Stimulated activated CD8-positive, alpha-beta memory T cell treated with anti-CD3 and anti-CD28 coated beads, Interleukin-12 subunit alpha, Interleukin-12 subunit beta, amount 100 ng/mL, for 1 hour (primary cell): ENCODE measurements around the gene ME3.
"Not testable (repeated sequence)": the region's sequence is repeated elsewhere in the genome, so short reads cannot be mapped to it uniquely, and the experiment has no call there.

Experiments used
- DNase-seq: peaks from one replicate; pipeline ENCODE4 v3.0.0-alpha.2; 2020; ENCODE audit warnings: low read depth

Gene ME3

DNA sequence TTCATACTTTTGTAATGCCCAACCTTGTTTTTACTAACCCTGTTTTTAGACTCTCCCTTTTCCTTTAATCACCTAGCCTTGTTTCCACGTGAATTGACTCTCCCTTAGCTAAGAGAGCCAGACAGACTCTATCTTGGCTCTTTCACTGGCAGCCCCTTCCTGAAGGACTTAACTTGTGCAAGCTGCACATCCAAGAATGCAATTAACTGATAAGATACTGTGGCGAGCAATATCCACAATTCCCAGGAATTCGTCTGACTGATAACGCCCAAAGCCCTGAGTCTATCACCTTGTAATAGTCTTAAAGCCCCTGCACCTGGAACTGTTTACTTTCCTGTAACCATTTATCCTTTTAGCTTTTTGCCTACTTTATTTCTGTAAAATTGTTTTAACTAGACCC is 248.9 kb downstream of the ME3 start:
- DNase-seq: not testable (repeated sequence)

- DNase-seq: no peak
Measured at GRCh38 chr11:86422371-86422770, 250.0 kb downstream of the ME3 start.

GRCh38 chr11:86421946-86422345 is 250.5 kb downstream of the ME3 start:
- DNase-seq: no peak

GRCh38 chr11:86418917-86419316 is 253.5 kb downstream of the ME3 start:
- DNase-seq: no peak

DNA sequence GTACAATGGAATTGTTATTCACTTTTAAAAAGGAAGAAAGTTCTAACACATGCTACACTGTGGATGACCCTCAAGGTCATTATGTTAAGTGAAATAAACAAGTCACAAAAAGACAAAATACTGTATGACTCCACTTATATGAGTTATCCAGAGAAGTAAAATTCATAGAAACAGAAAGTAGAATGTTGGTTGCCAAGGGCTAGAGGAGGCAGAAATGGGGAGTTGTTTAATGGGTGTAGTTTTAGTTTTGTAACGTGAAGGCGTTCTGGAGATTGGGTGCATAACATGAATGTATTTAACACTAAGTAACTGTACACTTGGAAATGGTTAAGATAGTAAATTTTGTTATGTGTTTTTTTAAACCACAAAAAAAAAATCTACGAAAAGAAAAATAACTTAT is 253.9 kb downstream of the ME3 start:
- no peak for DNase-seq

DNA sequence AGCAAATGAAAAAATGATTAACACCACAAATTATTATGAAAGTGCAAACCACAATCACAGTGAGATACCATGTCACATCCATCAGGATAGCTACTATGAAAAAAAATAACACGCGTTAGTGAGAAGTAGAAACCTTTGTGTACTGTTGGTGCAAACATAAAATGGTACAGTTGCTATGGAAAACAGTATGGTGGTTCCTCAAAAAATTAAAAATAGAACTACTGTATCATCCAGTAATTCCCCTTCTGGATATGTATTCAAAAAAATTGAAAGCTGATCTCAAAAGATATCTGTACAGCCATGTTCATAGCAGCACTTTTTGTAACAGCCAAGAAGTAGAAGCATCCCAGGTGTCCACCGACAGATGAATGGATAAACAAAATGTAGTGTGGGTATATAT is 254.3 kb downstream of the ME3 start:
- DNase-seq: no peak

- not testable (repeated sequence) for DNase-seq
Measured at GRCh38 chr11:86416951-86417350, 255.5 kb downstream of the ME3 start.

DNA sequence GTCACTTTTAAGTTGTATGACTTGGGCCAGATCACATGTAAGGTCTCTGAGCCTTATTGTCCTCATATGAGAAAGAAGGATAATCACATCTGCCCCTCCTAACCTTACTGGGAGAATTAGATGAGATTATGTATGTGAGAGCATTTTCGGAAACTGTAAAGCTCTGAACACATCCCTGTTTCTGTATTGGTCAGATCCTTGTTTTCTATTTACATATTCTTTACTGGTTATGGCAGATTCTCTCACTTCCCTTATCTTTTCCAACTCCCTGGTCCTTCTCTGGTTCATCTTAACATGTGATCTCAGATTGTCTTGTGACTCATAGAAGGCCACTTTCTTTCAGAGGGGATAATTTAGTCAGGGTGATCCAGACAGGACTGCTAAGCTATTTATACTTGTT is 255.9 kb downstream of the ME3 start:
- DNase-seq: no peak

- DNase-seq: no peak
Measured at GRCh38 chr11:86415026-86415425, 257.4 kb downstream of the ME3 start.

- no peak for DNase-seq
Measured at GRCh38 chr11:86414032-86414431, 258.4 kb downstream of the ME3 start.

DNA sequence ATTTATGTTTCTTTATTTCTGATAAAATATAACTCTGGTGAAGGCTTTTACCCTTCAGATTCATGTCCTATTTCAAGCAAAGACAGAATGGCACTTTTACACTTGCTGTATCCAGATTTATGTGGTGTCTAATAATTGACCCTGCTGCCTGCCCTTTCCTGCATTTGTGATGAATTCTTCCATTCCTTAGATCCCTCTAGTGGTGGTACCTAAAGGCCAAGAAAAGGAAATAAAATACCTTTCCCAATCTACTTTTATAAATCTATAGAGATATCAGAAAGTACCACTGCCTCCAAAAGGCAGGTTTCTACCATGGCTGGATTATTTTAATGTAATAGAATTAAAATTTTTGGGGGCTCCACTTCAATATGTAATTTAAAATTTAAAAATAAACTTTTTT is 263.6 kb downstream of the ME3 start:
- no peak for DNase-seq

GRCh38 chr11:86403458-86403857 is 269.0 kb downstream of the ME3 start:
- no peak for DNase-seq

DNA sequence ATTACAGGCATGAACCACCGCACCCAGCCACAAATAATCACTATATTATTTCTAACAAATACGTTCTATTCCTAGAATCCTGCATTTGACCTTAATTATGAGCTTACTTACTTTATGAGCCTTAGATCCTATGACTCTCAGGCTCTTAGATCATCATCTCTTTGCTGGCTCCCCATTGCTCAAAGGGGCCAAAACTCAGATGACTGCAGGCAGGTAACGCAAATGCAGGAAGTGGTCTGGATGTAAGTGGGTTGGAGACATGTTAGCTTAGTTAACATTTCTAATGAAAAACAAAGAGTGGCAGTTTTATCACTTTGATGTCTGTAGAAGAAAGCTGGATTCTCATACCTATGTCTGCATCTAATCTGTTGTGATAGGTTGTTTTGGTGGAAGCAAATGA is 274.3 kb downstream of the ME3 start:
- no peak for DNase-seq

- DNase-seq: no peak
Measured at GRCh38 chr11:86397351-86397750, 275.1 kb downstream of the ME3 start.

DNA sequence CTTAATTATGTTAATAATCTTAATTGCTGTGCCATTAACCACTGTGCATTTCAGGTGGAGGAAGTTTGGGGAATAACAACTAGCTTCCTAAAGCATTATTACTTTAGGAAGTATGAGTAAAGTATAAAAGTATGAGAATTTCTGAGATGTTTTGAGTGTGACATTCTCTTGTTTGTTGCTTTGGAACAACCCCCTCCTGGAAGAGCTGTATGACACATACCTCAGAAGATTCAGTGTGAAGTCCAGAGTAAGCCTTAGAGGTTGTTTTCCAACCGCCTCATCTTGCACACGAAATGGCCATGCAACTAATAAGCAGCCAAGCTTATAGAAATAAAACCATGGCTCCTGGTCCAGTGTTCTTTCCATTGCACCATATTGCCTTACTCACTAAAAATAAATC is 276.0 kb downstream of the ME3 start:
- DNase-seq: no peak

DNA sequence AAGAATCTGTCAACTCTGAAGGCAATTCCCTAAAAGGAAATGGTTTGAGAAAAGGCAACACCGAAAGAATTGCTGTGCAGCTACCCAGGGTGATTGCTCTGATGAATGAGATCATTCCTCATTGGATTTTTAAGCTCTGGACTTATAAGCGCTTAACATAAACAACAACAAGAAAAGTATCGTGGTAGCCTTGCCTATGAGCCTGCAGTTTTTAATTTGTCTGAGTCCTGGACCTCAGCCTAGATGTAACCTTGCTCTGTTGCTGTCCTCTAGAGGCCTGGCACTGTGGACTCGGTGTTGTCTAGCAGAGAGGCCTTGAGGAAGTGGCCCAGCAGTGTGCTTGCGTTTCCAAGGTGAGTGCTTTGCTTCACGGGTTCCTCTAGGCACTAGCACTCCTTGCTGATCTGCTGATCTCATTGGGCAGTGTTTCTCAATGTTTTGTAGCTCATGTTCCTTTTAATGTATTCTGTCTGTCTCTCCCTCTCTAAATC is 277.3 kb downstream of the ME3 start:
- DNase-seq: no peak
